PFSK-1 (cell line): ENCODE measurements around the gene MMP7.

Experiments used
- POLR2AphosphoS5 ChIP-seq: IDR thresholded peaks from 2 replicates; pipeline ENCODE4 v1.6.1; 2012; ENCODE audit warnings: low read depth, mild to moderate bottlenecking, control low read depth, low read length, moderate library complexity
- TF ChIP-seq, protein P1 (sequence below), 2 experiments: IDR thresholded peaks; 2 replicates each; pipeline versions ENCODE4 v1.6.1 to v1.8.0; 2011 to 2012; ENCODE audit warnings: low read depth in 2 of 2, low read length in 2 of 2, control low read depth in 1 of 2, inconsistent platforms in 1 of 2, mild to moderate bottlenecking in 1 of 2, moderate library complexity in 1 of 2; ENCODE audit not compliant: insufficient read depth in 1 of 2

DNA sequence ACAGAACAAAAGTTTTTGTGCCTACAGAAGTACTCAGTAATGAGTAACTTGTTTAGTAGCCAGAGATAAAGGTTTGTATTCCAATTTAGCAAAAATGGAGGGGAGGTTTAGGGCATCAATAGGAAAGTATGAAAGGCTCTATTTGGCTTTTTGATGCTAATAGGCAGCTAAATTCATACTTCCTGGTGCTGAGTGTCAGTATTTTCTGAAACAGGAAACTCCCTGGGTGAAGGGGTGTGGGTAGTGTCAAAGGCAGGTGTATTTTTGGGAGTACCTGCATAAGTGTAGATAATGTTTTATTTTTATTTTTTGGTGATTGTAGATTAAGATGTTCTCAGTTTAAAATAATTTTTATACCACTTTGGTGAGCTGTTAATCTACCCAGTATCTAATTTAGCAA, 29.3 kb upstream of the MMP7 start:
- TF ChIP-seq, protein P1, sequence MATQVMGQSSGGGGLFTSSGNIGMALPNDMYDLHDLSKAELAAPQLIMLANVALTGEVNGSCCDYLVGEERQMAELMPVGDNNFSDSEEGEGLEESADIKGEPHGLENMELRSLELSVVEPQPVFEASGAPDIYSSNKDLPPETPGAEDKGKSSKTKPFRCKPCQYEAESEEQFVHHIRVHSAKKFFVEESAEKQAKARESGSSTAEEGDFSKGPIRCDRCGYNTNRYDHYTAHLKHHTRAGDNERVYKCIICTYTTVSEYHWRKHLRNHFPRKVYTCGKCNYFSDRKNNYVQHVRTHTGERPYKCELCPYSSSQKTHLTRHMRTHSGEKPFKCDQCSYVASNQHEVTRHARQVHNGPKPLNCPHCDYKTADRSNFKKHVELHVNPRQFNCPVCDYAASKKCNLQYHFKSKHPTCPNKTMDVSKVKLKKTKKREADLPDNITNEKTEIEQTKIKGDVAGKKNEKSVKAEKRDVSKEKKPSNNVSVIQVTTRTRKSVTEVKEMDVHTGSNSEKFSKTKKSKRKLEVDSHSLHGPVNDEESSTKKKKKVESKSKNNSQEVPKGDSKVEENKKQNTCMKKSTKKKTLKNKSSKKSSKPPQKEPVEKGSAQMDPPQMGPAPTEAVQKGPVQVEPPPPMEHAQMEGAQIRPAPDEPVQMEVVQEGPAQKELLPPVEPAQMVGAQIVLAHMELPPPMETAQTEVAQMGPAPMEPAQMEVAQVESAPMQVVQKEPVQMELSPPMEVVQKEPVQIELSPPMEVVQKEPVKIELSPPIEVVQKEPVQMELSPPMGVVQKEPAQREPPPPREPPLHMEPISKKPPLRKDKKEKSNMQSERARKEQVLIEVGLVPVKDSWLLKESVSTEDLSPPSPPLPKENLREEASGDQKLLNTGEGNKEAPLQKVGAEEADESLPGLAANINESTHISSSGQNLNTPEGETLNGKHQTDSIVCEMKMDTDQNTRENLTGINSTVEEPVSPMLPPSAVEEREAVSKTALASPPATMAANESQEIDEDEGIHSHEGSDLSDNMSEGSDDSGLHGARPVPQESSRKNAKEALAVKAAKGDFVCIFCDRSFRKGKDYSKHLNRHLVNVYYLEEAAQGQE (IDR thresholded peaks at IDR 0.05; ENCODE audit: insufficient read depth in 1 of 2, low read depth in 2 of 2, low read length in 2 of 2), result no peak
- no peak for TF ChIP-seq POLR2AphosphoS5
